Neutrophil (primary cell): ENCODE results near the gene CEBPB.
"Not testable (repeated sequence)": the region's sequence is repeated elsewhere in the genome, so short reads cannot be mapped to it uniquely, and the experiment has no call there.

Experiments
- H3K27ac ChIP-seq: fragments of 200-600 bp; sonication (generic); 2 replicates; pipeline ENCODE4 v1.5.1; 2016; ENCODE audit warnings: mild to moderate bottlenecking, moderate library complexity
- H3K27me3 ChIP-seq: fragments of 200-600 bp; sonication (generic); 2 replicates; pipeline ENCODE4 v1.6.0; 2016; ENCODE audit warnings: mild to moderate bottlenecking
- H3K36me3 ChIP-seq: fragments of 200-600 bp; sonication (generic); 2 replicates; pipeline ENCODE4 v1.5.1; 2017
- H3K4me1 ChIP-seq, 2 experiments: fragments of 200-600 bp in 1 of 2; sonication (generic) in 1 of 2; 1 replicate in 1 of 2; 2 replicates in 1 of 2; pipeline versions ENCODE4 v1.5.1 to v1.6.1; 2013 to 2016; ENCODE audit warnings: low read depth in 1 of 2, low read length in 1 of 2, mild to moderate bottlenecking in 1 of 2, moderate library complexity in 1 of 2; ENCODE audit not compliant: control insufficient read depth in 1 of 2, insufficient read depth in 1 of 2
- H3K4me3 ChIP-seq, 2 experiments: fragments of 200-600 bp in 1 of 2; sonication (generic) in 1 of 2; 1 replicate in 1 of 2; 2 replicates in 1 of 2; pipeline ENCODE4 v1.5.1; 2013 to 2016; ENCODE audit warnings: low read depth in 1 of 2, low read length in 1 of 2, mild to moderate bottlenecking in 1 of 2, moderate library complexity in 1 of 2
- H3K9me3 ChIP-seq: fragments of 200-600 bp; sonication (generic); 2 replicates; pipeline ENCODE4 v1.5.1; 2016
- TF ChIP-seq, protein P1 (sequence below): fragments of 200-600 bp; sonication (generic); IDR thresholded peaks from 2 replicates; pipeline ENCODE4 v1.5.1; 2016; ENCODE audit warnings: antibody characterized with exemption

CEBPB gene

DNA sequence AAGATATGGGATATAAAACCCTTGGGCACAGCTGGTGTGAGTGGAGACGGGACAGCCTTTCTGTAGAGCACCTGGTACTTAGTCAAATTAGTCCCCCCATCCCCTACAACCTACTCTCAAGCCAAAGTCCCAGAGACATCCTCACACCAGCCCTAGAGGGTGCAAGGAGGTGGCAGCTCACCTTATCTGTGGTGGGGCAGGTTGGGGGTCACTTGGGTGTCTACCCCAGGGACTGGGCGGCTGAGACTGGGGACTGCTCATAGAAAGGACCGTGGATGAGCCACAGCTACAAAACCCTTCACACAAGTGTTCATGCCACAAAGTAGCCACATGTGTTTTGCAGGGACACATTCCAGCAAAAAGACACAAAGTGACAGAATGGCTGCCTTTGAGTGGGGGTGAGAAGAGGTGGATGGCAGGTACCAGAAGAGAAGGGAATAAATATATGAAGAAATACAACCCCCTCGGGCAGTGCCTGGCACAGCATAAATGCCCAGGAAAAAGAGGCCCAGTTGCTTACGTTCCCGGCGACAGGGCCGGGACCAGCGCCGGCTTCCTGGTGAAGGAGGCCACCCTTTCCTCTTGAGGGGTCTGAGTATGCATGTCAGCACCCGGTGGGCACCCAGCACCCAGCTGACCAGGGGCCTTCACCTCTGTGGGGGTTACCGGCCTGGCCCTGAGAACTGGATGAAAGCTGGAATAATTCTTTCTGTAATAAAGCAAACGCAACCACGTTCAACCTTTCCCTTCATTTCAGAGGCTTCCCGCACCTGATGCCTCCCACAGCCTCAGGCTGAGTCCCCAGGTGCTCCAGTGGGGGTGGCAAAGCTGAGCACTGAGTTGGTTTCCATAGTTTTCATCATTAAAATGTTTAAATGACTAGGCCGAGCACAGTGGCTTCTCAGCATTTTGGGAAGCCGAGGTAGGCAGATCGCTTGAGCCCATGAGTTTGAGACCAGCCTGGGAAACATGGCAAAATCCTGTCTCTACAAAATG is 14.4 kb upstream of the CEBPB start:
- no peaks in the 10 kb centered on the region for H3K9me3 ChIP-seq
- TF ChIP-seq, protein P1, sequence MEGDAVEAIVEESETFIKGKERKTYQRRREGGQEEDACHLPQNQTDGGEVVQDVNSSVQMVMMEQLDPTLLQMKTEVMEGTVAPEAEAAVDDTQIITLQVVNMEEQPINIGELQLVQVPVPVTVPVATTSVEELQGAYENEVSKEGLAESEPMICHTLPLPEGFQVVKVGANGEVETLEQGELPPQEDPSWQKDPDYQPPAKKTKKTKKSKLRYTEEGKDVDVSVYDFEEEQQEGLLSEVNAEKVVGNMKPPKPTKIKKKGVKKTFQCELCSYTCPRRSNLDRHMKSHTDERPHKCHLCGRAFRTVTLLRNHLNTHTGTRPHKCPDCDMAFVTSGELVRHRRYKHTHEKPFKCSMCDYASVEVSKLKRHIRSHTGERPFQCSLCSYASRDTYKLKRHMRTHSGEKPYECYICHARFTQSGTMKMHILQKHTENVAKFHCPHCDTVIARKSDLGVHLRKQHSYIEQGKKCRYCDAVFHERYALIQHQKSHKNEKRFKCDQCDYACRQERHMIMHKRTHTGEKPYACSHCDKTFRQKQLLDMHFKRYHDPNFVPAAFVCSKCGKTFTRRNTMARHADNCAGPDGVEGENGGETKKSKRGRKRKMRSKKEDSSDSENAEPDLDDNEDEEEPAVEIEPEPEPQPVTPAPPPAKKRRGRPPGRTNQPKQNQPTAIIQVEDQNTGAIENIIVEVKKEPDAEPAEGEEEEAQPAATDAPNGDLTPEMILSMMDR, result no peak
- H3K27me3 ChIP-seq, result peaks cover 16% of the 10 kb centered on the region
- no peak overlapping the region for H3K4me3 ChIP-seq
- H3K4me1 ChIP-seq, result peaks cover 16 to 23% of the 10 kb centered on the region in 2 experiments
- no peak overlapping the region for H3K27ac ChIP-seq
- no peaks in the 10 kb centered on the region for H3K36me3 ChIP-seq

DNA sequence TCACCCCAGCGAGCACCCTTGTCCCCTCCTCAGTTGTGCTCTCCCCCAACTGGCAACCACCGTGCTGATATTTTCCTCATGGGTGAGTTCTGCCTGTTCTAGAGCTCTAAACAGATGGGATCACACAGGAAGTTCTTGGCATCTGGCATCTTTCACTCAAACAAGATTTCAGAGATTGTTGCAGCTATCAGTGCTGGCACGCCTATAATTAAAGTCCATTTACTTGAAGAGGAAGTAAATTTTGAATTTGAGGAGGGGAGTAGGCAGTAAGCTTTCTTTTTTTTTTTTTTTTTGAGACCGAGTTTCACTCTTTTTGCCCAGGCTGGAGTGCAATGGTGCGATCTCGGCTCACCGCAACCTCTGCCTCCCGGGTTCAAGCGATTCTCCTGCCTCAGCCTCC is 12.0 kb upstream of the CEBPB start:
- H3K4me1 ChIP-seq, result peaks cover 17 to 26% of the 10 kb centered on the region in 2 experiments
- not testable (repeated sequence) for H3K4me3 ChIP-seq, H3K27me3 ChIP-seq, H3K27ac ChIP-seq, H3K9me3 ChIP-seq, H3K36me3 ChIP-seq

DNA sequence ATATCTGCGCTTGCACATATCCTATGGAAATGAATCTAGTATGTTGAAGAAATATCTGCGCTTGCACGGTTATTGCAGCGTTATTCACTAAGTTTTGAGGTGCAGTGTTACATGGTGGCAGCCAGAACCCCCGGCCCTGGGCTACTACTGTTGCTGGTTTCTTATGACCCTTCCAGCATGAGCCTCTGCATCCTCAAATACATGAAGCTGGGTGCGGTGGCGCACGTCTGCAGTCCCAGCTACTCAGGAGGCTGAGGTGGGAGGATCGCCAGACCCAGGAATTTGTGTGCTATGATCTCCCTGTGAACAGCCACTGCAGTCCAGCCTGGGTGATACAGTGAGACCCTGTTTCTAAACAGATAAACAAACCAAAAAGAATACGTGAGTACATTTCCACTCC is 9.3 kb upstream of the CEBPB start:
- Histone ChIP-seq H3K4me3 (no peak overlapping the region), H3K9me3 (no peaks in the 10 kb centered on the region), H3K27ac (no peak overlapping the region), H3K27me3 (no peaks in the 10 kb centered on the region), H3K4me1 (peaks cover 21 to 31% of the 10 kb centered on the region in 2 experiments), H3K36me3 (no peaks in the 10 kb centered on the region)
- TF ChIP-seq, protein P1, result no peak

DNA sequence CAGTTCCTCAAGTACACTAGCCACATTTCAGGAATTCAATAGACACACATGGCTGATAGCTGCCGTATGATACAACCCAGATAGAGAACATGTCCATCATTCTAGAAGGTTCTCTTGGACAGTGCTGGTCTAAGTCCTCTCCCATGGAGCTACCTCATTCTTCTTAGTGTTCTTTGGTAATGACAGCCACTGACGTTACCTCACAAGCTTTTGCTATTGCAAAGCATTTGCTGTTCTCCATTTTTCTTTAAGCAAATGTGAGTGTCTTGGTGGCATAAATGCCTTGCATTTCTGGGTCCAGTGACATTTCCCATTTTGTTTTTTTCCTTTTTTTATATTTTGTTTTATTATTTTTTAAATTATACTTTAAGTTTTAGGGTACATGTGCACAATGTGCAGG is 8.3 kb upstream of the CEBPB start:
- Histone ChIP-seq H3K27ac (peak overlapping the region; percentile 47), H3K4me3 (no peak overlapping the region)

DNA sequence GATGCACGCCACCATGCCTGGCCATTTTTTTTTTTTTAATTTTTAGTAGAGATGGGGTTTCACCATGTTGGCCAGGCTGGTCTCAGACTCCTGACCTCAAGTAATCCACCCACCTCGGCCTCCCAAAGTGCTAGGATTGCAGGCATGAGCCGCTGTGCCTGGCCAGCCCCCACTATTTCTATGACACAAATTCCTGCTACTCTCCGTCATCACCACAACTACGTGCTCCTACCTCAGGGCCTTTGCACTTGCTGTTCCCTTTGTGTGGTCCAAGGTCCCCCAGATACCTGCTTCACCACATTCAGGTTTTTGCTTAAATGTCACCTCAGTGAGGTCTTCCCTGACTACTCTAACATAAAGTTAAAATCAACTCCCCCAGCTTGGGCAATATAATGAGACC is 5.2 kb upstream of the CEBPB start:
- Histone ChIP-seq H3K9me3 (no peaks in the 10 kb centered on the region), H3K4me1 (peaks cover 58 to 65% of the 10 kb centered on the region in 2 experiments), H3K27ac (no peak overlapping the region), H3K27me3 (no peaks in the 10 kb centered on the region), H3K36me3 (no peaks in the 10 kb centered on the region), H3K4me3 (no peak overlapping the region)
- TF ChIP-seq, protein P1, result no peak

More for the DNA sequence above, 8.3 kb upstream of the CEBPB start:
- H3K36me3 ChIP-seq, result no peaks in the 10 kb centered on the region
- H3K4me1 ChIP-seq, result peaks cover 31 to 41% of the 10 kb centered on the region in 2 experiments
- no peaks in the 10 kb centered on the region for H3K9me3 ChIP-seq
- TF ChIP-seq, protein P1, result no peak
- H3K27me3 ChIP-seq, result no peaks in the 10 kb centered on the region
